H1 (cell line): ENCODE data around the gene ZNF286A.

ENCODE experiments used
- GABPA ChIP-seq: IDR thresholded peaks from 2 replicates; pipeline ENCODE4 v1.6.1; 2011; ENCODE audit warnings: mild to moderate bottlenecking, low read length, moderate library complexity, borderline replicate concordance; ENCODE audit not compliant: insufficient read depth
- HDAC6 ChIP-seq: IDR thresholded peaks from one replicate; pipeline ENCODE4 v1.7.1; 2012; ENCODE audit warnings: low read depth, mild to moderate bottlenecking, inconsistent platforms, low read length, moderate library complexity
- MAX ChIP-seq: IDR thresholded peaks from 2 replicates; pipeline ENCODE4 v1.6.1; 2012; ENCODE audit warnings: inconsistent platforms

GRCh38 chr17:15660077-15660476, 39.5 kb upstream of the ZNF286A start:
- TF ChIP-seq HDAC6, result no peak
- no peak for TF ChIP-seq GABPA
- TF ChIP-seq MAX, result no peak
